Stimulated activated CD8-positive, alpha-beta memory T cell treated with anti-CD3 and anti-CD28 coated beads, Interleukin-4, amount 100 ng/mL, for 1 hour (primary cell): ENCODE results near the gene SMYD3.

Source experiments
- DNase-seq, 2 donors: peaks; one replicate each; pipeline ENCODE4 v3.0.0-alpha.2; 2020; ENCODE audit warnings: low read depth in 2 of 2, low spot score in 1 of 2

The SMYD3 gene

DNA sequence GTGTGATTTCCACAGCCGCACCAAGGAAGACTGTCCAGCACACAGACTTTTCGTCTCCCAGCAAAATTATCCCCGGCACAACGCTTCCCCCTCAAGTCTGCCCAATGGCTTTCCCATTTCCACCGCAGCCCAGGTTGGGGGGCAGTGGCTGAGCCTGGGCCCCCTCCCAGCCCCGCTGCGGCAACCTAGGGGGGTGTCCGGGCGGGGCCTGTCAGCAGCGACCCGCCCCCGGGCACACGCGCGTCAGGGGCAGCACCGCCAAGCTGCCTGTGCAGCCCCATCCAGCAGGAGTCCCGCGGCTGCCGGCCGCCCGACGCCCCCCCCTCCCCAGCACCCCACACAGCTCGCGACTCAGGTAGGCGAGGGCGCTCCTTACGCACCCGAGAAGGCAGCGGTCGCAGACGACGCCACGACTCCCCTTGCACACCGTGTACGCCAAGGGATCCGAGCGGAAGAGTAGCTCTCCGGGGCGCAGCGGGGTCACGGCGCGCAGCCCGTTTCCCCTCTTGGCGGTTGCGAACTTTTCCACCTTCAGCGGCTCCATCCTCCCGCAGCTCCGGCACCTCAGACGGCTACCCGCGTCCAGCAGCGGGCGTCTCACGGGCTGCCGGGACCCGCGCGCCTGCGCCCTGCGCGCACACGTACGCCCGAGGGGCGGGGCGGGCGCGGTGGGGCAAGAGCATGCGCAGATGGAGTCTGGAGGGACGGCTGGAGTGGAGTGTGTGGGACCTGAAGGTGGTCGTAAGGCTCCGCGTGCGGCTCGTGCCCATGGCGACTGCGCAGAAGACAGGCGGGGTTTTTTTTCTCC is at the start of gene SMYD3:
TSS of gene SMYD3 (minus strand) at position 606 of the 808 bp plus-strand sequence.
- DNase-seq: peak; percentile 42 to 46

DNA sequence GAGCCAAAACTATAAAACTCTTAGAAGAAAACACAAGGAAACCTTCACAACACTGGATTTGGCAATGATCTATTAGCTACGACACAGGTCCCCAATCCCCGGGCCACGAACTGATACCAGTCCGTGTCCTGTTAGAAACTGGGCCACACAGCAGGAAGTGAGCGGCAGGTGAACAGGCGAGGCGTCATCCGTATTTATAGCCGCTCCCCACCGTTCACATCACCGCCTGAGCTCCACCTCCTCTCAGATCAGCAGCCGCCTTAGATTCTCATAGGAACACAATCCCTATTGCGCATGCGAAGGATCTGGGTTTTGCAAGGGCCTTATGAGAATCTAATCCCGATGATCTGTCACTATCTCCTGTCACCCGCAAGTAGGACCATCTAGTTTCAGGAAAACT is 47.1 kb upstream of the SMYD3 start:
- DNase-seq: no peak

DNA sequence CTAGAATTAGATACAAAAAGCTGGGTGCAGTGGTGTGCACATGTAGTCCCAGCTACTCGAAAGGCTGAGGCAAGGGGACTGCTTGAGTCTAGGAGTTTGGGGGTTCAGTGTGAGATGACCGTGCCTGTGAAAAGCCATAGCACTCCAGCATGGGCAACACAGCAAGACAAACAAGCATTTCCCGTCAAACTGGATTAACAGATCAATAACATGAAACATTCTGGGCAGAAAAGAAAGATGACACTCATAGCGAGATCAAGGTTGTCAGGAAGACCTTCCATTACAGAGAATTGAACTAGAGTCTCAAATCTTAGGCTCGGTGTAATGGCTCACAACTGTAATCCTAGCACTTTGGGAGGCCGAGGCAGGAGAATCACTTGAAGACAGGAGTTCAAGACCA is 45.0 kb upstream of the SMYD3 start:
- no peak for DNase-seq

DNA sequence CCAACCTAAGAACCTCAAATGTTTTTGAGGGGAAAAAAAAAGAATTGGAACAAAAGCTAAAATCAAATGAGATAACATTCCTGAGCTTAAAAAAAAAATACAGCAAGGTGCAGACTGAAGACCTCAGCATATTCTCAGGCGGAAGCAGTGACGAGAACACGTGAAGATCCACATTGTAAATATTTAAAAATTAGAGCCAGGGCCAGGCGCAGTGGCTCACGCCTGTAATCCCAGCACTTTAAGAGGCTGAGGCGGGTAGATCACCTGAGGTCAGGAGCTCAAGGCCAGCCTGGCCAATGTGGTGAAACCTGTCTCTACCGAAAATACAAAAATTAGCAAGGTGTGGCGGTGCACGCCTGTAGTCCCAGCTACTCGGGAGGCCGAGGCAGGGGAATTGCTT is 43.3 kb upstream of the SMYD3 start:
- no peak for DNase-seq

DNA sequence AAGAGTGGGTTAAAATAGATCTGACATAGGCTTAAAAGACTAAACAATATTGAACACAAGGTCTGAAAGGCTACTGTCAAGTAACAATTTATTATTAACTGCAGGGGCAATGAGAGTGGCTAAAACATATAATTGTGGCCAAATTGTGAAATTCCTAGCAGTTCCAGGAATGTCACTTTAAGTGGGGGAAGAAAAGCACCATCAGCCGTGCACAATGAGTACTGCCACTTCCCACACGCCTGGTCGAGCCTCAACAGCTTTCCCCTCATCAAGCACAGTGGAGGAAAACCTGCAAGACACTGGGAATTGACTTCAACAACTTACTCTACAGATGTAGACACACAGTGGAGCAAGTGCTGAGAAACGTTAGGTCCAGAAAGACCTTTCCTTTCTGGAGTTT is 42.6 kb upstream of the SMYD3 start:
- no peak for DNase-seq

DNA sequence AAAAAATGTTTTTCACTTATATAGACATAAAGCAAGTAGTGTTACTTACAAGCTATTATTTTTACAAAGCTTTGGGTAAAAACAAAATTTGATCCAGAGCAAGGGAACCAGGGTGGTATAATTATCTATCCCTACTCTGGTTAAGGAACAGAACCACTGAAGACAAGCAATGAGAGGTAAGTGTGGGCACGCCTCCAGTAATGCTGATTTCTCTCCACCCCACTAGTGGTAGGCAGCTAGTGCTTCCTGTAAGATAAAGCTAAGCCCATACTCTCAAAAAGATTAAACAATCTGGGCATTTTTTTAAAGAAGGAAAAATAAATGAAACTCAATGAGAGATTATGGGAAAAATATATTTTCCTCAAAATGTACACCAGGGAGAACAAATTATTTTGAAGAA is 36.9 kb upstream of the SMYD3 start:
- DNase-seq: no peak

DNA sequence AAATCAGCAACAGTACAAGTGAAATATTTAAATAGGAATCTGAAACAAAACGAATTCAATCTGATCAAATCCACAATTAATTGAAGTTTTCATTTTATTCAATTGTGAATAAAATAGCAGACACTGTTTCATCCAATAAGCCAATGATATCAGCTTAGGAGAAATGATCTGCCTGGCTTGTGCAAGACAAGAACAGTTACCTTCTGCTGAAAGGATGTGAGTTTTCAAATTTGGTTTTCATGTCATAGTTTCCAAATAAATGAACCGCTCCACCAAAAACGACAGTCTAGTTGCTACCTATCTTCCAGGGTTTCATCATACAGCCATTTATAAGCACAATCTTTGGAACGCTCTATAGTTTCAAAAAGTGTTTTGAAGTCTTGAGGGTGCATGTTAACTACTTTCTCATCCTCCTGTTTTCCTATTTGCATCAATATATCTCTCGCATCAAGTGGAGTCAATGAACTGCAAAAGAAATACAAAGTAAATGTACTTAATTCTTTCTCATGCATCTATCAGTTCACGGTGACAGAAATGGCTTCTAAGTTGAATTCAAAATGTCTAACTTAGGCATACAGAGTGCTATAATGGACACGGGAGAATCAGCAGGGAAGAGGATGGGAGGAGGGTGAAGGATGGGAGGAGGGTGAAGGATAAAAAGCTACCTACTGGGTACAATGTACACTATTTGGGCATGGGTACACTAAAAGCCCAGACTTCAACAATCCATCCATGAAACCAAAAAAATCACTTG is 33.8 kb upstream of the SMYD3 start:
- DNase-seq: no peak

DNA sequence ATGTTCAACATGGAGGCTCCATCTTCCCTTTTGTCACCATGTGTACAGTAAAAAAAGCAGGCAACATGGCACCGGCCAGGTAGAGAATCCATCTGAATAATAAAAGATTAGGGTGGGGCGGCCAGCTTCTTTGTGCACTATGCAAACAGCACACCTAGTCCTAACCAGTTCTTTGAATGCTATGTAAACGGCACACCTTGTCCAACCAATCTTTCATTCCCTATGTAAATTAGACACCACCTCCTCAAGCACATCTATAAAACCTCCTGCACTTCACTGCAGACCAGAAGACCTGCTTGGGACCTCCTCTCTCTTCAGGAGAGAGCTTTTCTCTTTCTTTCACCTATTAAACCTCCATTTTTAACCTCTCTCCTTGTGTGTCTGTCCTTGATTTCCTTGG is 30.8 kb upstream of the SMYD3 start:
- no peak for DNase-seq

DNA sequence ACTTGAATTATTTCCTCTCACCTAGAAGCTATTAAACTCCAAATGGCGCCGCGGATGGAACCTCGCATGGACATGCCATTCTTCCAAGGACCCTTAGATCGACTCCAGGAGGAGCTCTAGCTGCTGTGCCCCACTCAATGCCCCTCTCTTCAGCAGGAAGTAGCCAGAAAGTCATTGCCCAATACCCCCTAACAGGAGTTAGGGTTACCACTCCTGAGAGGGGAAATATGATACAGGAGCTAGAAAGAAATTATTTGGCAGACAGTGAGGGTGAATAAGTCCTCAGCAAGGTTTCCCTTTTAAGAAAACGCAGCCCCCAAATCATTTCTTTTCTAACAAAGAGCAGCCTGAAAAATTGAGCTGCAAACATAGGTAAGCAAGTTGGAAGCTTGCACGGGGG is 30.4 kb upstream of the SMYD3 start:
- no peak for DNase-seq

DNA sequence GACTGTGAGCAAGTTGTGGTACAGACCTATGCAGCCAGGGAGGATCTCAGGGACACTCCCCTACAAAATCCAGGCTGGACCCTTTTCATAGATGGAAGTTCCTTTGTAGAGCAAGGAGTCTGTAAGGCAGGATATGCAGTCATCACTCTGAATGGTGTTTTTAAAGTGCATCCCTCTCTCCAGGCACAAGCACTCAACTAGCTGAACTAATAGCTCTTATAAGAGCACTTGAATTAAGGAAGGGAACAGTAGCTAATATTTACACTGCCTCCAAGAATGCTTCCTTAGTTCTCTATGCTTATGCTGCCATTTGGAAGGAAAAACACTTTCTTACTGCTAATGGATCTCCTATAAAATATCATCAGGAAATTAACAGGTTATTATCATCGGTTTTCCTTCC is 27.0 kb upstream of the SMYD3 start:
- no peak for DNase-seq

DNA sequence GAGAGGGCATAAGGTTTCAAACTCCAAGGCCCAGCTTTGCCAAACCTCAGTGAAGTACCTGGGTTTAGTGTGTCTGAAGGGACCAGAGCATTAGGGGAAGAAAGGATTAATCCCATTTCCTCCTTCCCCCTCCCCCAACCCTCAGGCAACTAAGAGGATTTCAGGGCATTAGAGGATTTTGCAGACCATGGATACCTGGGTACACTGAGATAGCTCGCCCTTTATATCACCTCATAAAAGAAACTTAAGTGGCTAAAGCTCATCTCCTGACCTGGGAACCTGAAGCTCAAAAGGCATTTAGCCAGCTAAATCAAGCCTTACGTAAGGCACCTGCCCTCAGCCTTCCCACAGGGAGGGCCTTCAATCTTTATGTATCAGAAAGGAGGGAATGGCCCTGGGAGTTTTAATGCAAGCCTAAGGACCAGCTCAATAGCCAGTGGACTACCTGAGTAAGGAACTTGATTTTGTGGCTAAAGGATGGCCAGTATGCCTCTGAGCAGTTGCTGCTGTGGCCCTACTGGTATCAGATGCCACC is 26.4 kb upstream of the SMYD3 start:
- no peak for DNase-seq

DNA sequence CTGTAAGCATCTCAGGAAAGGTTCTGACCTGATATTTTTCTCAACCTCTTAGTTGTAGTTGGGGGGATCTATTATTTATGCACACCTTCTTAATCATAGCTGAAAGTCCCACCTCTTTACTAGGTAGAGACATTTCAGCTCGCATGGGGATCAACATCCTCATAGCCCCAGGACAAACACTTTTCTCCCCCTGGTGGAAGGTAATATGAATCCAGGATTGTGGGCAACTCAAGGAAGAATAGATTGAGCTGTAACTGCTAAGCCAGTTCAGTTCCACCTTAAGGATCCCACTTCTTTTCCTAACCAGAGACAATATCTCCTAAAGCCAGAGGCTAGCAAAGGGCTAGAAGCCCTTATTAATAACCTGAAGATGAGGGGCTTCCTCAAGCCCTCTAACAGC is 25.4 kb upstream of the SMYD3 start:
- DNase-seq: no peak

DNA sequence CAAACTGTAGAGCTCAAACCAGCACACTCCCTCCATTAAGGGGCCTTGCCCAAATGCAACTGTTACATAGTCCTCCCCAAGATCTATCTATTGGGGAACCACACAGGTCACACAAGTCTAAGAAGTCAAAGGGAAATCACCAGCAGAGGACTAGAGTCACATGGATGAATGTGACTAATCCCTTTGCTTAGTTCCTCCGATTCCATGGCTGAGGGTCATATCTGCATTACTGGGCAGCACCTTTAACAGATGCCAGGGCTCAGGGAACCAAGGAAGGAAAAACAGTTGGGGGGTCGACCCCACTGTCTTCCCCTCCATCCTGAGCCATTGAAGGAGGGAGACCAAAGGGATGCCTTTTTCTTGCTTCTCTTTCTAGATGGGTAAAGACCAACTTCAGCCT is 23.4 kb upstream of the SMYD3 start:
- DNase-seq: no peak

DNA sequence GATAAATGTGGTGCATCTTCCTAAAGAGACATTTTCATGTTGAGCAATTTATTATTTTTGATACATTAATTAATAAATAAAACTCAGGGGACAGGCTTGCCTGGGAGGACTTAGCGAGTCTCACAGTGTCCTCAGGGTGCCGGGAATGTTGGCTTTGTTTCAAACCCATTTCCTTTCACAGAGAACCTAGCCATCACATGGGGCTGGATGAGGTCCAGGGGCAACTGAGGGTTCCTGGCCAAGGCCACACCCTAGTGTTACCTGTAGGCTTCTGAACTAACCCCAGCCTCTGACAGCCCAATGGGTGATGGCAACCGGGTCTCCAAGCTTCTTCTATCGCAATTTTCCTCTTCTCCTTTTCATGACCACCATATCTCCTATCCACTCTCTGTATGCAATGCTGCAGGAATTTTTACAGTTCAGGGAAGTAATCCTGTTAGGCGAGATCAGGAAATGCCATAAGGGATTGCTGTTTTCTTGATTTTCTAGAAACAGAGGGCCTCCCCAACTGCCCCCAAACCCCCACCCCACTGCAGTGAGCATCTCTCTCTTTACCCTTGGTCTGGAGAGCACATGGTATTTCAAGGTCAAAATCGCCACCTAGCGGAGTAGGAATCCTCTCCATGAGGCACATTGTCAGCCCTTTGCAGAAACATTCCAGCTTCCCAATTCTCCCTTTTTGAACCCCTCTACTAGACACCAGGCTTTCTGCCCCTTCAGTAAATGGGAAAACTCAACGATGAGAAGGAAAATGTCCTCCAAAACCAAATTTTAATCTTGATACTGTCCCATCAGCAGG is 22.1 kb upstream of the SMYD3 start:
- DNase-seq: no peak

DNA sequence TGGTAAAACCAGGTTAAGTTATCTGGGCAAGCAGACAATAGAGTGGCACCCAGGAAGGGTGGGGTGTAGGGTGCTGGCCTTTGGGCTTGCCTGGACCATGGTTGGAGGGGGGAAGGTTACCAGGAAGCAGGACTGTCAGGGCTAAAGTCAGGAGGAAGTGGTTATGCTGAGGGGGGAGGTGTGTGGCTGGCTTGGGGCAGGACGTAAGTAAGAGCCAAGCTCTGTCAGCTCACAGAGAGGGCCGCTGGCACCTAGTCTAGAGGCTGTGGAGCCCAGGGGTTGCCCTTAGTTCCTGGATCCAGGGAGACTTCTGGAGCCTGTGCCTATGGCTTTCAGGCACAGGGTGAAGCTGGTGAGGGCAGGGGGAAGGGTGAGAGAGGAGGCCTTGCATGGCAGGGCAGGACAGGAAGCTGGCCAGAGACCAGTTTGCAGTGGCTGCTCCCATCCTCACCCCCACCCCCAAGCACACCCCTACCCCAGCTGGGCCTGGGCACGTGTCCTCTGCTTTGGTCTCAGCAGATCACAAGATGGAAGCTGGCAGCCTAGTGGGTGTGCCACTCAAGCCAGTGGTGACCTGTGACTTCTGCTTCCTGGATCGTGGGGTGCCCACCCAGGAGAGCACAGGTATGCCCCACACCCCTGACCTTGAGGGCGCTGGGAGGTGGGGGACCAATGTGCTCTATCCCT is 20.5 kb upstream of the SMYD3 start:
- no peak for DNase-seq

DNA sequence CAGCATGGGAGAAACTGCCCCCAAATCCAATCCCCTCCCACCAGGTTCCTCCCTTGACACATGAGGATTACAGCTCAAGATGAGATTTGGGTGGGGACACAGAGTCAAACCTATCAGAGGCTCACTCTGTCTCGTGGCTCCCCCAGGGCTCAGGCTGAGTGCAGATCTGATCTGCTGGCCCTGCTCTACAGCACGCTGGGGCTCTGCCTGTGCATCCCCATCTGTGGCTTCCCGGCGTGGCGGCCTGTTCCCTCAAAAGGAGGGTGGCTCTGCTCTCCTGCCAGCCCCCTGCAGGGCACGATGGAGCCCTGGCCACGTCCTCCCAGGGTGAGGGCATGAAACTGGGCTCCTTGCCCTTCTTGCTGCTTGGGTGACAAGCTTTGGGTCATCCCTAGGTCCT is 19.8 kb upstream of the SMYD3 start:
- no peak for DNase-seq

DNA sequence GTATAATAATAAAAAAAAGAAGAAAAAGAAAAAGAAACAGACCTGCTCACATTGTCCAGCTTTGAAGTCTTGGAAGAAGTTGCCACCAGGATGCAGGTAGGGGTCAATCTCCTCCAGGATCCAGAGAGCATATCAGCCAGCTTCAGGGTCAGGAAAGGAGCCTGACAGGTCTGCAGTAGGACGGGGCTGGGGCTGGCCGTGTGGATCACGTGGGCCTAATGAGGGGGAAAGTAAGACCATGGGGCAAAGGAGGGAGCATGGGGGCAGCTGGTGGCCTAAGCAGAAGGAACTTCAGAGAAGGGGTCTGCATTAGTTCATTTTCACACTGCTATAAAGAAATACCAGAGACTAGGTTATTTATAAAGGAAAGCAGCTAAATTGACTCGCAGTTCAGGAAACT is 19.3 kb upstream of the SMYD3 start:
- DNase-seq: no peak

DNA sequence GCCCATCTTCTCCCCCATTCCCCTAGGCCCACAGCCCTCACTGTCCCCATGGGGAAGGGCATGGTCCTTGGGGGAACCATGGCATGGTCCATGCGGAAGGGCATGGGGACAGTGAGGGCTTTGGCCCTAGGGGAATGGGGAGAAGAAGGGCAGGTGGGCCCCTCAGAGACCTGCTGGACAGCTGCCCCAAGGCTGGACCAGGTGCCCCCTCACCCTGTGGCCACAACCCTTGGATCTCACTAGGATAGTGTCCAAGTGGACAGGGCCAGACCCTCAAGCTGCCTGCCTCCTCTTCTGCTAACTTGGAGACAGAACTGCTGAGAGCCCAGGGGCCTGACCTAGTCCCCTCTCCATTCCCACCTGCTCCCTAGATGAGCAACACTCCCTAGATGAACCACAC is 12.4 kb upstream of the SMYD3 start:
- no peak for DNase-seq

DNA sequence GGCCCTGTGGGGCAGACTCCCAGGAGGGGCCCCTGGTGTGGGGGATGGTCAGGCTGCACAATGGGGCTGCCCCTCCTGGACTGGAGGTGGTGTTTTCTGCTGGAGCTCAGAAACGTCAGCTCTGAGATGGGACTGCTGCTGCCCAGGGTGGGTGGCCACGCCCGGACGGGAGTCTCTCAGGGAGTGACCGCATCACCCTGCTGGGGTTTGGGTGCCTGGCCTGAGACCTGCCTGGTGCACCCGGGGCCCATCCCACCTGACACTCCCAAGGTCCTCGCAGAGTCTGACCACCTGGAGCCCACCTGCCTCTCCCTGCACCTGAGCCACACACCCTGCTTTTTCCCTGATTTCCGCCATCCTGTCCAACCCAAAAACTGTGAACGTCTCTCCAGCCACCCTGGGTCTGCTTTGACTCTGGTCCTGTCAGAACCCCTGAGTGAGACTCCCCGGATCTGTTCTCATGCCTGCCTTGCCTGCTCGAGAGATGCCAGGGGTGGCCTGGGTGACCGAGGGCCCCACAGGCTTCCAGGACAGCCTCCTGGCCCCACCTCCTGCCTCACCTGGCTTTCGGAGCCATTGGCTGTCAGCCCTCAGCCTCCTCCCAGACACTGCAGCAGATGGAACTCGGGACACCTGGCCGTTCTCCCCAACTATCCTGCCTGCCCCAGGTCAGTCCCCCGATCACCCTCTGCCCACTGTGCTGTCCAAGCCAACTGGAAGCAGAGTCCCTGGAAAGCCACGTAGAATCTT is 11.6 kb upstream of the SMYD3 start:
- DNase-seq: no peak

DNA sequence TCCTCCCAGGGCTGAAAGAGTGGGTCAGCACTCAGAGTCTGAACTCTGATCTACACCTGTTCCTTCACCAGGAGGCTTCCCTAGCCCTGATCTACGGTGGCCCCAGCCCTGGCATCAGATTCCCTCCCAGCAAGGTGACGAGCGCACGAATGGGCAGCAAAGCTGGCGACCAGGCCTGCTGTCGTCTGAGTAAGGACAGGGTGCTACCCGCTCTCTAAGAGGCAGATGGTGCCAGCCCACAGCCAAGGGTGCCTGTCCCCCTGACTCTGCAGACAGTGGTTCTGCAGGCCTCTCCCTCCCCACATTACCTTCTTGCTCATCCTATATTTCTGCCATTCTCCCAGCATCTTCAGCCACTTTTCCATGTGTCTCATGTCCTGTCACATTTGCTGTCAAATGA is 10.3 kb upstream of the SMYD3 start:
- DNase-seq: no peak
